ENCODE measurements around the gene RASL10A. TPM values are rescaled to one million over a fixed set of nuclear protein-coding genes. Genes with fewer than 3 reads are reported as not detected.

The RASL10A gene
- total RNA-seq, 6 donors from 2014 or later: 1.2 to 33.5 (median 2.0) TPM

GRCh38 chr22:29308791-29309262, 6.7 kb downstream of the RASL10A start:
- Histone ChIP-seq H3K4me3 (peak overlapping the region in 3 of 4 donors; percentile 67 to 79 (median 75)), H3K27ac (peak overlapping the region; percentile 63 to 90 (median 83)), H3K36me3 (no peaks in the 10 kb centered on the region), H3K9me3 (no peaks in the 10 kb centered on the region), H3K4me1 (peaks cover 55 to 74% (median 62%) of the 10 kb centered on the region in 4 donors), H3K27me3 (peaks cover 0 to 8% (median 3%) of the 10 kb centered on the region in 4 donors)
- WGBS, 2 donors: 59 to 62% methylated on average over 13 of the region's 13 CpGs
- TF ChIP-seq, protein P1, sequence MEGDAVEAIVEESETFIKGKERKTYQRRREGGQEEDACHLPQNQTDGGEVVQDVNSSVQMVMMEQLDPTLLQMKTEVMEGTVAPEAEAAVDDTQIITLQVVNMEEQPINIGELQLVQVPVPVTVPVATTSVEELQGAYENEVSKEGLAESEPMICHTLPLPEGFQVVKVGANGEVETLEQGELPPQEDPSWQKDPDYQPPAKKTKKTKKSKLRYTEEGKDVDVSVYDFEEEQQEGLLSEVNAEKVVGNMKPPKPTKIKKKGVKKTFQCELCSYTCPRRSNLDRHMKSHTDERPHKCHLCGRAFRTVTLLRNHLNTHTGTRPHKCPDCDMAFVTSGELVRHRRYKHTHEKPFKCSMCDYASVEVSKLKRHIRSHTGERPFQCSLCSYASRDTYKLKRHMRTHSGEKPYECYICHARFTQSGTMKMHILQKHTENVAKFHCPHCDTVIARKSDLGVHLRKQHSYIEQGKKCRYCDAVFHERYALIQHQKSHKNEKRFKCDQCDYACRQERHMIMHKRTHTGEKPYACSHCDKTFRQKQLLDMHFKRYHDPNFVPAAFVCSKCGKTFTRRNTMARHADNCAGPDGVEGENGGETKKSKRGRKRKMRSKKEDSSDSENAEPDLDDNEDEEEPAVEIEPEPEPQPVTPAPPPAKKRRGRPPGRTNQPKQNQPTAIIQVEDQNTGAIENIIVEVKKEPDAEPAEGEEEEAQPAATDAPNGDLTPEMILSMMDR (IDR thresholded peaks at IDR 0.05): no peak
- TF ChIP-seq EP300 (IDR thresholded peaks at IDR 0.05): no peak
- TF ChIP-seq POLR2AphosphoS5 (IDR thresholded peaks at IDR 0.05): no peak
- ATAC-seq (ENCODE audit: low FRiP score in 2 of 2): no peak
- no peak for DNase-seq

DNA sequence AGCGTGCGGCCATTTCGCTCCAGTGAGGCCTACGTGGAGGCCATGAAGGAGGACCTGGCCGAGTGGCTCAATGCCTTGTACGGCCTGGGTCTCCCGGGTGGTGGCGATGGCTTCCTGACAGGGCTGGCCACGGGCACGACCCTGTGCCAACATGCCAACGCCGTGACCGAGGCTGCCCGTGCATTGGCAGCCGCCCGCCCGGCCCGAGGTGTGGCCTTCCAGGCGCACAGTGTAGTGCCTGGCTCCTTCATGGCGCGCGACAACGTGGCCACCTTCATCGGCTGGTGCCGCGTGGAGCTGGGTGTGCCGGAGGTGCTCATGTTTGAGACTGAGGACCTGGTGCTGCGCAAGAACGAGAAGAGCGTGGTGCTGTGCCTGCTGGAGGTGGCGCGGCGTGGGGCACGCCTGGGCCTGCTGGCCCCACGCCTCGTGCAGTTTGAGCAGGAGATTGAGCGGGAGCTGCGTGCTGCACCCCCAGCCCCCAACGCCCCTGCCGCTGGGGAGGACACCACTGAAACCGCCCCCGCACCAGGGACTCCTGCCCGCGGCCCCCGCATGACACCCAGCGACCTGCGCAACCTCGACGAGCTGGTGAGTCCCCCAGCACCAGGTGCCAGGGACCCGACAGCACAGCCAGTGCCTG, 7.2 kb downstream of the RASL10A start:
- TF ChIP-seq POLR2A (IDR thresholded peaks at IDR 0.05) (no peak), POLR2AphosphoS5 (IDR thresholded peaks at IDR 0.05) (no peak), EP300 (IDR thresholded peaks at IDR 0.05) (no peak)
- TF ChIP-seq, protein P1 (IDR thresholded peaks at IDR 0.05): no peak
- Histone ChIP-seq H3K4me3 (peak overlapping the region in 3 of 4 donors; percentile 67 to 79 (median 75)), H3K36me3 (no peaks in the 10 kb centered on the region), H3K9me3 (no peaks in the 10 kb centered on the region), H3K27ac (peak overlapping the region; percentile 76 to 90 (median 86)), H3K4me1 (peaks cover 52 to 71% (median 59%) of the 10 kb centered on the region in 4 donors), H3K27me3 (peaks cover 0 to 2% (median under 1%) of the 10 kb centered on the region in 4 donors)
- DNase-seq (peak in 1 of 2 donors; percentile 88), ATAC-seq (ENCODE audit: low FRiP score in 2 of 2) (no peak)
- 84 to 95% methylated on average over 11 to 24 of the region's 50 CpGs for WGBS, 2 donors

GRCh38 chr22:29307596-29308147, 7.8 kb downstream of the RASL10A start:
- Histone ChIP-seq H3K9me3 (no peaks in the 10 kb centered on the region), H3K4me3 (peak overlapping the region; percentile 67 to 79 (median 72)), H3K27ac (peak overlapping the region; percentile 76 to 90 (median 86)), H3K27me3 (no peaks in the 10 kb centered on the region), H3K36me3 (no peaks in the 10 kb centered on the region), H3K4me1 (peaks cover 55 to 72% (median 62%) of the 10 kb centered on the region in 4 donors)
- no peak for DNase-seq
- 64 to 78% methylated on average over 12 to 20 of the region's 20 CpGs for WGBS, 2 donors
- no peak for TF ChIP-seq POLR2AphosphoS5 (IDR thresholded peaks at IDR 0.05)
- TF ChIP-seq EP300 (IDR thresholded peaks at IDR 0.05): no peak
- TF ChIP-seq POLR2A (IDR thresholded peaks at IDR 0.05): no peak
- TF ChIP-seq, protein P1 (IDR thresholded peaks at IDR 0.05): no peak
- ATAC-seq (ENCODE audit: low FRiP score in 2 of 2): no peak

- H3K9me3 ChIP-seq: no peaks in the 10 kb centered on the region
- H3K4me1 ChIP-seq: peaks cover 56 to 76% (median 61%) of the 10 kb centered on the region in 4 donors
- no peak for TF ChIP-seq EP300 (IDR thresholded peaks at IDR 0.05)
- TF ChIP-seq POLR2A (IDR thresholded peaks at IDR 0.05): peak in 2 of 4 donors; percentile 19 to 59
- peak in 1 of 2 donors; percentile 46 for TF ChIP-seq POLR2AphosphoS5 (IDR thresholded peaks at IDR 0.05)
- TF ChIP-seq, protein P1 (IDR thresholded peaks at IDR 0.05): peak in 4 of 6 experiments; percentile 6 to 28 (median 18)
- WGBS, 2 donors: 27 to 34% methylated on average over 10 to 25 of the region's 83 CpGs
- no peaks in the 10 kb centered on the region for H3K36me3 ChIP-seq
- peak overlapping the region; percentile 76 to 90 (median 86) for H3K27ac ChIP-seq
- no peaks in the 10 kb centered on the region for H3K27me3 ChIP-seq
- peak overlapping the region; percentile 67 to 79 (median 72) for H3K4me3 ChIP-seq
- DNase-seq (peak; percentile 78 to 95), ATAC-seq (ENCODE audit: low FRiP score in 2 of 2) (peak; percentile 68 to 84)
Observed at GRCh38 chr22:29306835-29307595, 8.5 kb downstream of the RASL10A start.
